Esophagus squamous epithelium (tissue), 5 donors: ENCODE results near the gene NCK1. TPM values are rescaled to one million over a fixed set of nuclear protein-coding genes. Genes with fewer than 3 reads are reported as not detected.

Experiments used
- DNase-seq: peaks from one replicate; lab custom pipeline; 2025; lab: John Stamatoyannopoulos, UW
- H3K27ac ChIP-seq, 4 donors: fragments of 200-600 bp; sonication (generic); one replicate each; pipeline ENCODE4 v1.5.1; 2016 to 2019; ENCODE audit warnings: mild to moderate bottlenecking in 1 of 4
- H3K27me3 ChIP-seq, 4 donors: fragments of 200-600 bp; sonication (generic); 1 replicate in 3 of 4; 2 replicates in 1 of 4; pipeline versions ENCODE4 v1.5.1 to v1.6.0; 2017 to 2021; ENCODE audit warnings: antibody characterized with exemption in 1 of 4
- H3K36me3 ChIP-seq, 3 donors: fragments of 200-600 bp; sonication (generic); one replicate each; pipeline ENCODE4 v1.5.1; 2016 to 2019
- H3K4me1 ChIP-seq, 3 donors: fragments of 200-600 bp; sonication (generic); one replicate each; pipeline ENCODE4 v1.5.1; 2017 to 2019
- H3K4me3 ChIP-seq, 4 donors: fragments of 200-600 bp; sonication (generic); 1 replicate in 3 of 4; 2 replicates in 1 of 4; pipeline ENCODE4 v1.5.1; 2016 to 2019; ENCODE audit warnings: mild to moderate bottlenecking in 2 of 4, moderate library complexity in 1 of 4
- H3K9me3 ChIP-seq, 3 donors: fragments of 200-600 bp; sonication (generic); one replicate each; pipeline ENCODE4 v1.5.1; 2016 to 2019
- CTCF ChIP-seq, 6 experiments: fragments of 450-650 bp in 4 of 6; fragments of 200-600 bp in 2 of 6; sonication (generic) in 2 of 6; IDR thresholded peaks; one replicate each; pipeline ENCODE4 v1.5.1; 2016 to 2019; ENCODE audit warnings: antibody characterized with exemption in 6 of 6, mild to moderate bottlenecking in 4 of 6, moderate library complexity in 4 of 6
- POLR2A ChIP-seq, 4 donors: fragments of 450-650 bp; IDR thresholded peaks; one replicate each; pipeline ENCODE4 v1.6.1; 2017; ENCODE audit warnings: antibody characterized with exemption in 4 of 4, mild to moderate bottlenecking in 4 of 4, moderate library complexity in 3 of 4
- WGBS, 2 donors: methylation state at CpG; one replicate each; pipeline ENCODE4 v1.1.5; 2018; 5-methylcytosine and 5-hydroxymethylcytosine counted together
- intact Hi-C: fragments of 100-400 bp; cut with DNase I; formaldehyde crosslinking; loops from one replicate; pipeline ENCODE4 v1.15.0; 2022
- total RNA-seq, 4 donors: library from RNA; depleted of rRNA; stranded (reverse); fragments of >200 nt; gene quantifications; one replicate each; pipeline ENCODE4 v1.1.0, GENCODE V29; 2016
- donor health status: DM: yes; HTN: yes; CAD: no.

Gene NCK1
- total RNA-seq, 4 donors from 2014 or later, result 35.6 to 66.1 (median 57.3) TPM

- peaks cover 0 to 19% (median 5%) of the 10 kb centered on the region in 3 donors for H3K4me1 ChIP-seq
Measured at GRCh38 chr3:136842294-136842693, 19.7 kb upstream of the NCK1 start.

DNA sequence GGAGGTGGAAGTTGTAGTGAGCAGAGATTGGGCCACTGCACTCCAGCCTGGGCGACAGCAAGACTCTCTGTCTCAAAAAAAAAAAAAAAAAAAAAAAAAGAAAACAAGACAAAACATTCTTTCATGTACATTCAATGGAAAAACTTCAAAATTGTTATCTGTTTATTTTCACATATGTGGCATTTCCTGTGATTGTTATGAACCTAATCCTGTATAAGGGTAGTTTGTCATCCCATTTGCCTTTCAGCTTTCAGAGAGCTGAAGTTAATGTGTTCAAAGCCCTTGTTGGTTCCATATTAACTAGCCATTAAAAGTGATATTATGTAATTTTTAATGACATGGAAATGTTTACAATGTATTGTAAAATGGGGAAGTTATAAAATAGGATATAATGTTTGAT lies 17.3 kb upstream of the NCK1 start:
- Histone ChIP-seq H3K36me3 (peaks cover 0 to 17% (median 0%) of the 10 kb centered on the region in 3 donors), H3K4me3 (no peak overlapping the region), H3K4me1 (peaks cover 0 to 5% (median 0%) of the 10 kb centered on the region in 3 donors), H3K9me3 (no peaks in the 10 kb centered on the region), H3K27ac (no peak overlapping the region), H3K27me3 (no peaks in the 10 kb centered on the region)
- TF ChIP-seq POLR2A (IDR thresholded peaks at IDR 0.05) (no peak), CTCF (IDR thresholded peaks at IDR 0.05) (no peak)
- DNase-seq, result no peak
- WGBS, 2 donors, result 100% methylated on average over 1 of the region's 1 CpG
- intact Hi-C loops, result no loop called here

More at GRCh38 chr3:136842294-136842693, 19.7 kb upstream of the NCK1 start:
- TF ChIP-seq CTCF (IDR thresholded peaks at IDR 0.05) (no peak), POLR2A (IDR thresholded peaks at IDR 0.05) (no peak)
- H3K27ac ChIP-seq, result no peak overlapping the region
- no peak overlapping the region for H3K4me3 ChIP-seq
- H3K27me3 ChIP-seq, result no peaks in the 10 kb centered on the region
- intact Hi-C loops, result no loop called here
- peaks cover 0 to 17% (median 0%) of the 10 kb centered on the region in 3 donors for H3K36me3 ChIP-seq
- no peak for DNase-seq
- no peaks in the 10 kb centered on the region for H3K9me3 ChIP-seq
- WGBS, 2 donors, result 71 to 82% methylated on average over 1 of the region's 1 CpG

GRCh38 chr3:136852180-136852579 lies 9.8 kb upstream of the NCK1 start:
- intact Hi-C loops, result no loop called here
- TF ChIP-seq POLR2A (IDR thresholded peaks at IDR 0.05) (no peak), CTCF (IDR thresholded peaks at IDR 0.05) (no peak)
- Histone ChIP-seq H3K4me1 (peaks cover 0 to 2% (median 0%) of the 10 kb centered on the region in 3 donors), H3K9me3 (no peaks in the 10 kb centered on the region), H3K27ac (no peak overlapping the region), H3K36me3 (peaks cover 0 to 10% (median 0%) of the 10 kb centered on the region in 3 donors), H3K4me3 (no peak overlapping the region), H3K27me3 (no peaks in the 10 kb centered on the region)
- DNase-seq, result no peak
- WGBS, 2 donors, result 57 to 65% methylated on average over 4 of the region's 4 CpGs

- no peak overlapping the region for H3K4me3 ChIP-seq
- peaks cover 0 to 31% (median 8%) of the 10 kb centered on the region in 3 donors for H3K4me1 ChIP-seq
- intact Hi-C loops, result no loop called here
- peaks cover 0 to 10% (median 0%) of the 10 kb centered on the region in 3 donors for H3K36me3 ChIP-seq
- H3K9me3 ChIP-seq, result no peaks in the 10 kb centered on the region
- H3K27me3 ChIP-seq, result no peaks in the 10 kb centered on the region
- H3K27ac ChIP-seq, result no peak overlapping the region
- TF ChIP-seq POLR2A (IDR thresholded peaks at IDR 0.05), result no peak
- TF ChIP-seq CTCF (IDR thresholded peaks at IDR 0.05), result no peak
- no peak for DNase-seq
Measured at GRCh38 chr3:136856665-136857064, 5.3 kb upstream of the NCK1 start.

DNA sequence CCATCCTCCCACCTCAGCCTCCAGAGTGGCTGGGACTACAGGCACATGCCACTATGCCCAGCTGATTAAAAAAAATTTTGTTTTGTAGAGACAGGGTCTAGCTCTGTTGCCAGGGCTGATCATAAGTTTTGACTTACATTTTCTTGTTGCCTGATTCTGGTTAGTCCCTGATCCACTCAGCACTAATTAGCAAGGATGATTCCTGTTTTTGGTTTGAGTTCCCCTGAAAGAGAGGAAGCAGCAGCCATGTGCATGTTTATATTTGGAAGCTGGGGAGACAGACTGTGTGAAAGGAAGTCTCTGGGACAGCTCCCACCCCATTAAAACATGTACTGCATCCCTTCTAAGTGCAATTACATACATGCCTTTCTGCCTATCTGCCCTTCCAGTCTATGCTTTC lies 3.6 kb upstream of the NCK1 start:
- intact Hi-C loops, result no loop called here
- no peak overlapping the region for H3K27ac ChIP-seq
- peaks cover 0 to 10% (median 0%) of the 10 kb centered on the region in 3 donors for H3K36me3 ChIP-seq
- no peaks in the 10 kb centered on the region for H3K9me3 ChIP-seq
- DNase-seq, result no peak
- no peak overlapping the region for H3K4me3 ChIP-seq
- peaks cover 0 to 37% (median 10%) of the 10 kb centered on the region in 3 donors for H3K4me1 ChIP-seq
- TF ChIP-seq CTCF (IDR thresholded peaks at IDR 0.05) (no peak), POLR2A (IDR thresholded peaks at IDR 0.05) (no peak)
- no peaks in the 10 kb centered on the region for H3K27me3 ChIP-seq
